Stomach (tissue), 4 donors: ENCODE measurements around the gene VMP1.

ENCODE experiments used
- EP300 ChIP-seq: sonication (generic); formaldehyde crosslinking; IDR thresholded peaks from one replicate; pipeline ENCODE4 v1.6.1; 2017; ENCODE audit warnings: antibody characterized with exemption
- POLR2A ChIP-seq, 4 donors: fragments of 450-650 bp; IDR thresholded peaks; one replicate each; pipeline ENCODE4 v1.6.1; 2016; ENCODE audit warnings: antibody characterized with exemption in 4 of 4, control low read depth in 2 of 4, mild to moderate bottlenecking in 1 of 4, moderate library complexity in 1 of 4
- POLR2AphosphoS5 ChIP-seq, 3 donors: sonication (generic); formaldehyde crosslinking; IDR thresholded peaks; one replicate each; pipeline ENCODE4 v1.6.1; 2016; ENCODE audit warnings: antibody characterized with exemption in 3 of 3
- TF ChIP-seq, protein P1 (sequence below), 7 experiments: fragments of 450-650 bp in 4 of 7; fragments of 200-600 bp in 3 of 7; sonication (generic) in 3 of 7; IDR thresholded peaks; one replicate each; pipeline ENCODE4 v1.5.1; 2016 to 2019; ENCODE audit warnings: antibody characterized with exemption in 7 of 7, control low read depth in 2 of 7, mild to moderate bottlenecking in 1 of 7

DNA sequence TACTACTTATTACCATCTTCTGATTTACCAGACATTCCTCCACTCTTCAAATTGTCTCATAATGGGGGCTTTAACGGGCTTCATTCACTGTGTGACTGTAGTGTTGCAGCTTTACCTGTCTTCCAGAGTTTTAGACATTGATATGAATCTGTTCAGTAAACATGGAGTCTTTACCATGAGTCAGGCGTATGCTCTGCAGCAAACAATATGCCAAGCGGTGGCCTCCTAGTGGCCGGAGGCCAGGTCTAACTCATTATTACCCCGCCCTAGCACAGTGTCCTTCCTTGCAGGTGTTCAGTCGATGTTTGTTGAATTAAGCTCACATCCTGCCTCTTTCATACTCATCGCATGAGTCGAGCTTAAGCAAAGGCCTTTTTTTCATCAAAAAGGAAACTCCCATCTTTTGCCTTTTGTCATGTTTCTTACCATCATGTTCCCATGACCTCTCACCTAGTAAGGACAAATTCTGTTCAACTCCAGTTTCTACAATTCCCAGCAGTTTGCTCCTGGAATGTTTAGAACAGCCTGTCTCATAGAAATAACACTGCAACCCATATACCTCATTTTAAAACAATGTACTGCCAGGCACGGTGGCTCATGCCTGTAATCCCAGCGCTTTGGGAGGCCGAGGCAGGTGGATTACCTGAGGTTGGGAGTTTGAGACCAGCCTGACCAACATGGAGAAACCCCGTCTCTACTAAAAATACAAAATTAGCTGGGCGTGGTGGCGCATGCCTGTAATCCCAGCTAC lies 145.9 kb downstream of the VMP1 start:
- no peak for TF ChIP-seq POLR2A (IDR thresholded peaks at IDR 0.05)
- TF ChIP-seq, protein P1, sequence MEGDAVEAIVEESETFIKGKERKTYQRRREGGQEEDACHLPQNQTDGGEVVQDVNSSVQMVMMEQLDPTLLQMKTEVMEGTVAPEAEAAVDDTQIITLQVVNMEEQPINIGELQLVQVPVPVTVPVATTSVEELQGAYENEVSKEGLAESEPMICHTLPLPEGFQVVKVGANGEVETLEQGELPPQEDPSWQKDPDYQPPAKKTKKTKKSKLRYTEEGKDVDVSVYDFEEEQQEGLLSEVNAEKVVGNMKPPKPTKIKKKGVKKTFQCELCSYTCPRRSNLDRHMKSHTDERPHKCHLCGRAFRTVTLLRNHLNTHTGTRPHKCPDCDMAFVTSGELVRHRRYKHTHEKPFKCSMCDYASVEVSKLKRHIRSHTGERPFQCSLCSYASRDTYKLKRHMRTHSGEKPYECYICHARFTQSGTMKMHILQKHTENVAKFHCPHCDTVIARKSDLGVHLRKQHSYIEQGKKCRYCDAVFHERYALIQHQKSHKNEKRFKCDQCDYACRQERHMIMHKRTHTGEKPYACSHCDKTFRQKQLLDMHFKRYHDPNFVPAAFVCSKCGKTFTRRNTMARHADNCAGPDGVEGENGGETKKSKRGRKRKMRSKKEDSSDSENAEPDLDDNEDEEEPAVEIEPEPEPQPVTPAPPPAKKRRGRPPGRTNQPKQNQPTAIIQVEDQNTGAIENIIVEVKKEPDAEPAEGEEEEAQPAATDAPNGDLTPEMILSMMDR (IDR thresholded peaks at IDR 0.05): peak in 4 of 7 experiments; percentile 48 to 63 (median 58)
- peak in 2 of 3 donors; percentile 73 to 88 for TF ChIP-seq POLR2AphosphoS5 (IDR thresholded peaks at IDR 0.05)
- TF ChIP-seq EP300: no peak
